Measurements from ENCODE around the gene NSFL1C.

Gene NSFL1C

DNA sequence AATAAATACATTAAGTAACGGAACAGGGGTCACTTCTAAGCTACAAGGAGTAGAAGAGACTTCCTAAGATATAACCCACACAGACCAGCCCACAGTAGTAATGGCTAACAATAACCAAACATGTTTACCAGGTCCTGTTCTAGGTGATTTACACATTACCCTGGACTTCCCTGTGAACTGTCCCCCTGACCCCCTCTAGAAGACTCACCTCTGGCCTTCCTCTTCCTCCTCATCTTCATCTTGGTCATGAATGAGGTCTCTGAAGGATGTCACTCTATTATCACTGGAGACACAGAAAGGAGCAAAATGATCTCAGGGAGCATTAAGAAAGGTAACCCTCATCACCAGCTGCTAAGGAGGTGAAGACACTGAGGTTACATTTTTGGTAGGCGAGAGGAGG lies 8.7 kb downstream of the NSFL1C start:
- Mint-ChIP-seq H3K4me1 (ENCODE audit: low read depth) (peaks cover 13% of the 10 kb centered on the region), H3K4me3 (no peak overlapping the region), H3K36me3 (peaks cover 17% of the 10 kb centered on the region), H3K9me3 (ENCODE audit: low read depth) (no peaks in the 10 kb centered on the region), H3K27ac (no peak overlapping the region), H3K27me3 (no peaks in the 10 kb centered on the region)

DNA sequence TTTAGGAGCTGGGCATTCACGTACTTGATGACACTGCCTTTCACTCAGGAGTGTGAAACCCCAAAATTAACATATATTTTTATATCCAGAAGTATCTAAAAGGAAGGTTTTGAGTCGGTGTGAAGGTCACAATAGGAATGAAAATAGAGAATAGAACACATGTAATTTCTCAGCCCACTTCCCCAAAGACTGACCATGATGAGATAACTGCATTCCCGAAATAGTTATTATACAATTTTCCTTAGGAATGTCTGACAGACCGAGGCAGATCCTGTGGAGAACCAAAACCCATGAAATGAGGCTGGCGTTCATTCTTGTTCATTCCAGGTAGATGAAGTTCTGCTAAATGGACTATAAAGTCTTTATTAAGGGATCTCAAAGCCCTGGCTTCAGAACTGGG lies 10.3 kb downstream of the NSFL1C start:
- Mint-ChIP-seq H3K4me3 (no peak overlapping the region), H3K36me3 (peaks cover 27% of the 10 kb centered on the region), H3K9me3 (ENCODE audit: low read depth) (no peaks in the 10 kb centered on the region)

DNA sequence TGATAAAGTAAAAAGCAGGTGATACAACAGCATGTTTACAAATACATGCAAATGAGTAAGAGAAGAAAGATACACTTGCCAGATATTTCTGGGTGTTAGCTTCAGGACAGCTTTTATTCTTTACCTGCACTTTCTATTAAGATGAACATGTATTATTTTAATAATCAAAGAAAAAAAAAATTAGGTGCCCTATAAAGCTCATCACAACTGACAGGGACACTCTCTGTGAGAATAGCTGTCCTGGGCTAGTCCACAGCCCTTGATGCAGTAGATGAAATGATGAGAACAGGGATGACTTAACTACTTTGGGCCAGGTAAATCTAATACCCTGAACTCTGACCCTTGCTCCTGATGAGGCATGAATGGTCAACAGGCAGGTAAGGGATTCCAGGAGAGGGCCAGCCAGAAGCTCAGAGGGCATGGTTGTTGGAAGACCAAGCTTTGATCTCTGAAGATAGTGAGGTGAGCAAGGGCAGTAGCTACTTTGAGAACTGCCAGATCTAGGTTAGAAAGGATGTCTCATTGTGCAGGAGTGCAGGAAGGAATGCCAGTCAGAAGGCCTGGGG lies 15.6 kb downstream of the NSFL1C start:
- Mint-ChIP-seq H3K27ac (no peak overlapping the region), H3K4me1 (ENCODE audit: low read depth) (no peaks in the 10 kb centered on the region), H3K36me3 (peaks cover 32% of the 10 kb centered on the region), H3K27me3 (no peaks in the 10 kb centered on the region), H3K4me3 (no peak overlapping the region), H3K9me3 (ENCODE audit: low read depth) (no peaks in the 10 kb centered on the region)

More for the DNA sequence above, 10.3 kb downstream of the NSFL1C start:
- no peak overlapping the region for H3K27ac Mint-ChIP-seq
- H3K27me3 Mint-ChIP-seq, result no peaks in the 10 kb centered on the region
- H3K4me1 Mint-ChIP-seq (ENCODE audit: low read depth), result peaks cover 7% of the 10 kb centered on the region

DNA sequence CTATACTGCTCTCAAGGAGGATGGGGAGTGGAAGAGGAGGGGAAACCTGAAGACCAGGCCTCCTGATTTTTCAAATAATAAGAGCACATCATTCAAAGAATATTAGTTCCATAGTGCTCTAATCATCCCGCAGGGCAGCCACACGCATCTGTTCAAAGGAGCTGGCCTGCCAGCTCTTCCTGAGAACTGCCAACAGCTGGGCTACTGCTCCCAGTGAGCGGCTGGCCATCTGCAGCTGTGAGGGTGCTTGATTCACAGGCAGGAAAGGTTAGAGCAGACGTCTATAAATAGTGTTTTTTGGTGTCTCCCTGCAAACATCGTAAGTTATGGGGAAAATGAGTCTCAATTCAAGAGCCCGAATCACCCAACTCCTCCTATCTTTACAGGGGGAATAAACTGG lies 17.3 kb downstream of the NSFL1C start:
- no peaks in the 10 kb centered on the region for H3K27me3 Mint-ChIP-seq
- no peaks in the 10 kb centered on the region for H3K9me3 Mint-ChIP-seq (ENCODE audit: low read depth)
- H3K36me3 Mint-ChIP-seq, result peaks cover 25% of the 10 kb centered on the region
- H3K4me1 Mint-ChIP-seq (ENCODE audit: low read depth), result no peaks in the 10 kb centered on the region
- H3K27ac Mint-ChIP-seq, result no peak overlapping the region
- H3K4me3 Mint-ChIP-seq, result no peak overlapping the region

DNA sequence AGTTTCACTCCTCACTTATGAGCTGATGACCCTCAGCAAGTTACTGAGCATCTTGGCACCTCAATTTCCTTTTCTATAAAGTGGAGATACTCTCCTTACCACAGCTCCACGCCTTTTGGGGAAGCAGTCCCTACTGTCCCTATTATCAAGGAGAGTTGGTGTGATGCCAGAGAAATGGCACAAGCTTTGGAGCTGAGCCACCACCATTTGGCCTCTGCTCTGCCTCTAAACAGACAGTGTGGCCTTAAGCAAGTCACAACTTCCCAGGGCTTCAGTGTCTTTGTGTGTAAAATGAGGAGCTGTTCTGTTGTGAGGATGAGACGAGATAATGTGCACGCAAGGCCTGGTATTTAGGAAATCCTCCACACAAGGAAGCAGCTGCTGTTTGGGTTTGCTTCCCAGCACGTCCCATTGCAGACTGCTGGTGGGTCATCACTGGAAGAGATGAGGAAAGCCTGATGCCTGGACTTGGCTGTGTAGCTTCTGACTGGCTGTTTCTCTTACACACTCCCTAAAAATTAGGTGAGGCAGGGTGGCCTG lies 18.5 kb downstream of the NSFL1C start:
- Mint-ChIP-seq H3K27me3 (no peaks in the 10 kb centered on the region), H3K27ac (no peak overlapping the region), H3K4me3 (no peak overlapping the region), H3K36me3 (peaks cover 19% of the 10 kb centered on the region), H3K9me3 (ENCODE audit: low read depth) (no peaks in the 10 kb centered on the region), H3K4me1 (ENCODE audit: low read depth) (no peaks in the 10 kb centered on the region)

DNA sequence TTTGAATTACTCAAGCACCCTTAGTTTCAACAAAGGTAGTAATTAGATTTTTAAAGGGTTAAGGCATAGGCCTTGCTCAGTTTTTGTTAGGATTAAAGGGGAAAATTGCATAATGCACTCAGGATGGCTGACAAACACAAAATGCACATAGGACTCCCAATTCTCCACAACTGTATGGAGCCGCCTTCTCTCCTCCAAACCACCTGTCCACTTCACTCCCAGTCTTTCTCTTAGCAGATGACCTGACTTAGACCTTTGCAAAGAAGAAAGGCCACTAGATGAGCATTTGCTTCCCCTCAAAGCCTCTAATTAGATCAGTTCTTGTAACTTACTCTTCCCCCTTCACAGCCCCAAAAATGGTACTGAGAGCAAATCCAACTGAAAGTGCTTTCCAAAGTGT lies 20.1 kb downstream of the NSFL1C start:
- Mint-ChIP-seq H3K9me3 (ENCODE audit: low read depth) (no peaks in the 10 kb centered on the region), H3K36me3 (peaks cover 14% of the 10 kb centered on the region), H3K27ac (no peak overlapping the region), H3K27me3 (no peaks in the 10 kb centered on the region), H3K4me3 (no peak overlapping the region), H3K4me1 (ENCODE audit: low read depth) (peaks cover 9% of the 10 kb centered on the region)

DNA sequence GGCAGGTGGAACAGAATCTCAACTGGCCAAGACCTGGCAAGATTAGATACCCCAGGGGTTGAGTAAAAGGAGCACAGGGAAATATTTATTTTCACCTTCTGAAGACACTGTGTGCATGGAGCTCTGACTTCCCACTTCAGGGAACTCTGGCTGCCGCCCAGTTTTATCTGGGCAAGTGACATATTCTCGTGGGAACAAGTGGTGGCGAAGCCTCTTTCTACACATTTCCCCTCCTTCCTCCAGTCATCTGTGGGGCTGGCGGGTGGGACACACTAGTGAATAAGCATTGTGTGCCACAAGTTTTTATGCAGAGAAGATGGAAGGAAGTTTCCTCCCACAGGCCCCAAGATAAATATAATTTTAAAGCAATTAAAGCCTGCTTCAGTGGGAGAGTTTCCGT lies 23.6 kb downstream of the NSFL1C start:
- Mint-ChIP-seq H3K36me3 (peaks cover 6% of the 10 kb centered on the region), H3K27ac (no peak overlapping the region), H3K27me3 (no peaks in the 10 kb centered on the region), H3K9me3 (ENCODE audit: low read depth) (no peaks in the 10 kb centered on the region), H3K4me3 (no peak overlapping the region), H3K4me1 (ENCODE audit: low read depth) (peaks cover 20% of the 10 kb centered on the region)

DNA sequence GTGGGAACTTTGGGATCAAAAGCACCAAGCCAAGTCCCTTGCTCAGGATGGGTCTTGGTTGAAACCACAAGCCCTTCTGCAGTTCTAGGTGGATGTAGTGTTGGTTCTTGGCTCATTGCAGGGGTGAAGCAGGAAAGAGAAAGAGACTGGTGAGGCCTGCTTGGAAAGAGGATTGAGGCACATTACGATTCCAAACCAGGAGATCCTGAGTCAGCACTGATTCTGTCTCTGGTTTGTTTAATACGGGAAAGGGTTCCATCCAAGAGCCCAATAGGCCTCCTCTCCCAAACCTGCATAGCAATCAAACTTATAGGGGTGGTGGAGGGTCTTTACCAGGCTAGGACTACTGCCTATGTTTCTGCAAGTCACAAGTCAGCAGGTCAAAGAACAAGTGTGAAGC lies 24.3 kb downstream of the NSFL1C start:
- Mint-ChIP-seq H3K4me1 (ENCODE audit: low read depth) (peaks cover 21% of the 10 kb centered on the region), H3K4me3 (no peak overlapping the region), H3K36me3 (peaks cover 8% of the 10 kb centered on the region), H3K27me3 (no peaks in the 10 kb centered on the region), H3K9me3 (ENCODE audit: low read depth) (no peaks in the 10 kb centered on the region), H3K27ac (no peak overlapping the region)

DNA sequence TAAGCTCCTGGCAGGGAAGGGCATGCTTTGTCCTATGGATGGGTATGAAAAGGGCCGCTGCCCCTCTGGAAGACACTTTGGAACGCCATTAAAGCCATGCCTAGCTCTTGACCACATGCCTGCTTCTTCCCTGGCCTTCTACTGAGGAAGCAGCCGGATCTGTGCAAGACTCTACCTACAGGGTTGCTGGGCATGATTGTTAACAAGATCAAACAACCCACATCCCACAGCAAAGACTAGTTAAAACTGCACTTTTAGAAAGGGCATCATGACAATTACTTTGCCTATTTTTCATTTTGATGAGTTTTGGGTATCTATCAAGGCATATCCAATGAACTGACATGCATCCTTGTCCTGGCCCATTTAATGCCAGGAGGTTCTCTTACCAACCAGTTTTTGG lies 25.5 kb downstream of the NSFL1C start:
- no peak overlapping the region for H3K4me3 Mint-ChIP-seq
- H3K27me3 Mint-ChIP-seq, result no peaks in the 10 kb centered on the region
- H3K36me3 Mint-ChIP-seq, result peaks cover 6% of the 10 kb centered on the region
- no peaks in the 10 kb centered on the region for H3K9me3 Mint-ChIP-seq (ENCODE audit: low read depth)
- H3K4me1 Mint-ChIP-seq (ENCODE audit: low read depth), result peaks cover 24% of the 10 kb centered on the region
- no peak overlapping the region for H3K27ac Mint-ChIP-seq

DNA sequence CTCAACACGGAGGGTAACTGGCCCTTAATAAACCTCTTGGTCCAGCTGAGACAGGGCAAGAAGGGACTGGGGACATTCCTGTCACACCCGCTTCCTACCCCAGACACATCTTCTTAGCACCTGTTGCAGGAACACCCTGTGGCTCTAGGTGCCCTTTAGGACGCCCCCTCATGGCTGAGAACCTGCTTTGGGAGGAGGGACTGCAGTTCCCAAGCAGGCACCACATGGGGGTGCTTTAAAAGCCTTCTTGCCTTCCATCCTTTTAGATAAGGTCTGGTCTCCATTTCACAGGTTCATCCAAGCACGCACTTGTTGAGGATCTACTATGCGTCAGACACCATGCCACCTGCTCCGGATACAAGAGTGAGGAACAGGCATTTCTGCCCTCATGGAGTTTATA lies 26.6 kb downstream of the NSFL1C start:
- Mint-ChIP-seq H3K4me1 (ENCODE audit: low read depth) (peaks cover 30% of the 10 kb centered on the region), H3K27me3 (no peaks in the 10 kb centered on the region), H3K9me3 (ENCODE audit: low read depth) (no peaks in the 10 kb centered on the region), H3K4me3 (no peak overlapping the region), H3K36me3 (peaks cover 6% of the 10 kb centered on the region), H3K27ac (no peak overlapping the region)

DNA sequence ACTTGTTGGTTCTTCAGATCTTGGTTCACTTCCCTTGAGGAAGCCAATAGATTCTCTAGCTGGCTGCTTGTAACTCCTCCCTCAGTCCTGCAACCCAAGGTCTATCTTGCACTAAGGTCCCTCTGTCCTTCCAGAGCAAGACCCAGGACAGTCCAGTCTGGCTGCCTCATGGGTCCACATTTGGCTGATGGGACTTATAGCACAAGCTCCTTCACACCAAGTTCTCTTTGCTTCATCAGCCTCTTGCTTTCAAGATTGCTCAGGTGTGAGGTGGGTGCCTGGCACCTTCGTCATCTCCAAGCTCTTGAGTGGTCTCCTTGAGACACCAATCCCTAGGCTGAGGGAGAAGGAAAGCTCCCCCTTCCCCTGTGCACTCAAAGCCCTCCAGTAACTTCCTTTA lies 28.3 kb downstream of the NSFL1C start:
- no peak overlapping the region for H3K27ac Mint-ChIP-seq
- H3K4me3 Mint-ChIP-seq, result no peak overlapping the region
- H3K9me3 Mint-ChIP-seq (ENCODE audit: low read depth), result no peaks in the 10 kb centered on the region
- peaks cover 38% of the 10 kb centered on the region for H3K4me1 Mint-ChIP-seq (ENCODE audit: low read depth)
- H3K27me3 Mint-ChIP-seq, result no peaks in the 10 kb centered on the region
- peaks cover 9% of the 10 kb centered on the region for H3K36me3 Mint-ChIP-seq

DNA sequence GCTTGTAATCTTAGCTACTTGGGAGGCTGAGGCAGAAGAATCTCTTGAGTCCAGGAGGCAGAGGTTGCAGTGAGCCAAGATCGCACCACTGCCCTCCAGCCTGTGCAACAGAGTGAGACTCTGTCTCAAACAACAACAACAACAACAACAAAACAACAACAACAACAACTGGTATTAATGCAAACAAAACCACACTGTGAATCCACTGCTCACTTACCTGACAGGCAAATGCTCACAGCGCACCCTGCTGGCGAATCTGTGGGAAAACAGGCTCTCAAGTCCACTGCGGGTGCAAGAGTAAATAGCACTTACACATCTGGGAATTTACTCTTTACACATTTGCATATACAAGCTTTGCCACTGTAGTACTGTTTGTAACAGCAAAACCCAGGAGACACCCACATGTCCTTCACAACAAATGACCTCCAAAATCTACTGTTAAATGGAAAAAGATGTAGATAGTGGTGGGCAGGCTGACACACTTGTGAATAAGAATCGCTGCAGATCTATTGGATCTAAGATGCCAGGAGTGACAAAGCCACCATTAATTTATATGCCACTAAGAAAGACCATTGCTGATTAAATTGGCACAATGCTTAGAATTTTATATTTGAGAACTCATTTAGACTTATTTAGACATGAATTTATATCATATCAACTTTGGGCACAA lies 29.3 kb downstream of the NSFL1C start:
- Mint-ChIP-seq H3K27ac (peak overlapping the region; percentile 61), H3K4me1 (ENCODE audit: low read depth) (peaks cover 38% of the 10 kb centered on the region), H3K9me3 (ENCODE audit: low read depth) (no peaks in the 10 kb centered on the region), H3K4me3 (no peak overlapping the region), H3K36me3 (peaks cover 9% of the 10 kb centered on the region), H3K27me3 (no peaks in the 10 kb centered on the region)

DNA sequence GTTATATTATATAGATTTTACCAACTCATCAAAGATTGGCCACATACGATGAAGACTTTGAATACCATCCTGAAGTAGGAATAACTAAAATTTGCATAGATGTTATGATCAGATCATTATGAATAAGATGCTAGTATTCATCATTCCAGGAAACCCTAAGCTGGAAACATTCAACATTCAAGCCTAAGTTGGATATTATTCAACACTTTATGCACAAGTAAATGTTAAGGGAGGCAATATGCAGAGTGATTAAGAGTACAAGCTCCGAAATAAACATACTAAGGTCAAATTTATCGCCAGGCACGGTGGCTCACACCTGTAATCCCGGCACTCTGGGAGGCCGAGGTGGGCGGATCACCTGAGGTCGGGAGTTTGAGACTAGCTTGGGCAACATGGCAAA lies 30.4 kb downstream of the NSFL1C start:
- no peaks in the 10 kb centered on the region for H3K9me3 Mint-ChIP-seq (ENCODE audit: low read depth)
- no peaks in the 10 kb centered on the region for H3K27me3 Mint-ChIP-seq
- no peak overlapping the region for H3K27ac Mint-ChIP-seq
- H3K36me3 Mint-ChIP-seq, result peaks cover 6% of the 10 kb centered on the region
- H3K4me3 Mint-ChIP-seq, result no peak overlapping the region
- peaks cover 27% of the 10 kb centered on the region for H3K4me1 Mint-ChIP-seq (ENCODE audit: low read depth)

DNA sequence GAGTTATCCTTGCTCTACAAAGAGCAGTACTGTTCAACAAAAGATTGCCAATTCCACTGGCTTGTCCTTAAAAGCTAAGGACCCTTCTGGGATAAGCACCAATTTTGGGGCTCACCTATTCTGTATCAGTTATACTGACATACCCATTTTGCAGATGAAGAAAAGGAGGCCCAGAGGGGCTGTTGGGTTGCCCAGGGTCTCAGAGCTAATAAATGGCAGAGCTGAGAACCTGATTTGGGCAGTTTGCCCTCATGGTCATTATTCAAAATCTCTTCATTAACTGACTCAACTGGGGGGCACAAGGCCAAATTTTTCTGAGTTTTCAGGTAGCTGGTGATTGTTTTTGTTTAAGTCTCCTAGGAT lies 31.3 kb downstream of the NSFL1C start:
- no peak overlapping the region for H3K4me3 Mint-ChIP-seq
- H3K9me3 Mint-ChIP-seq (ENCODE audit: low read depth), result no peaks in the 10 kb centered on the region
- H3K36me3 Mint-ChIP-seq, result peaks cover 6% of the 10 kb centered on the region
- H3K27me3 Mint-ChIP-seq, result no peaks in the 10 kb centered on the region
- peaks cover 21% of the 10 kb centered on the region for H3K4me1 Mint-ChIP-seq (ENCODE audit: low read depth)
- no peak overlapping the region for H3K27ac Mint-ChIP-seq

DNA sequence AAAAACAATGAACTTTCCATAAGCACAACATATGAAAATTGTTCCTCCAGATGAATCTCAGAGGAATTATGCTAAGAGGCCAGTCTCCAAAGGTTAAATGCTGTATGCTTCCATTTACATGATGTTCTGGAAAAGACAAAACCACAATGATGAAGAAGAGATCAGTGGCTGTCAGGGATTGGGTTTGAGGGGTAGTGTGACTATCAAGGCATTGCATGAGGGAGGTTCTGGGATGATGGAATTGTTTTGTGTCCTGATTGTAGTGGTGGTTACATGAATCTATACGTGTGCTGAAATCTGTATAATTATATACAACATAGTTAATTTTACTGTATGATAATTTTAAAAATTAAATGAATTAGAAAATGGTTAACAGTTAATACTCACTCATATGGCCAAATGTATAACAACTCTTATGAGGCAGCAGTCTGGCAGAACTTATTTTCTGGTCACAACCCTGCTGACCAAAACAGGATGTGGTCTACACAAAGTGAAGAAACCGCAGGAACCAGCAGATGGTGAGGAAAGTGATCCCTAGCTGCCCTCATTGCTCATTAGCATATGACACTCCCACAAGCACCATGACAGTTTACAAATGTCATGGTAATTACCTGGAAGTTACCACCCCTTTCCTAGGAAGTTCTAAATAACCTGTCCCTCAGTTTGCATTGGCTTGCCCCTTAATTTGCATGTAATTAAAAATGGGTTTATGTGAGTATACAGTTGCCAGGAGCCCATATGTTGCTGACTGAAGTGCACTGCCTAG lies 31.9 kb downstream of the NSFL1C start:
- H3K27me3 Mint-ChIP-seq, result no peaks in the 10 kb centered on the region
- no peaks in the 10 kb centered on the region for H3K9me3 Mint-ChIP-seq (ENCODE audit: low read depth)
- no peak overlapping the region for H3K27ac Mint-ChIP-seq
- peaks cover 19% of the 10 kb centered on the region for H3K4me1 Mint-ChIP-seq (ENCODE audit: low read depth)
- peak overlapping the region; percentile 2 for H3K4me3 Mint-ChIP-seq
- peaks cover 6% of the 10 kb centered on the region for H3K36me3 Mint-ChIP-seq

All from activated naive CD8-positive, alpha-beta T cell (primary cell).